Panc1 (cell line): Measurements from ENCODE around the gene OLFM3. TPM values are rescaled to one million over a fixed set of nuclear protein-coding genes. Genes with fewer than 3 reads are reported as not detected.

Experiments used
- ATAC-seq: fragments of 200-7000 bp; cut with Tn5 transposase; 2 replicates; pipeline ENCODE4 v1.9.1; 2020; ENCODE audit warnings: mild to moderate bottlenecking, moderate library complexity
- BruUV-seq: library from RNA; stranded (reverse); fragments of 400-500 nt; replicated peaks from 2 replicates; lab custom pipeline; 2021; lab: Mats Ljungman, UMichigan
- CTCF ChIA-PET: fragments of 300-600 bp; sonication (Branson Sonifier 250); formaldehyde crosslinking; loops from one replicate; lab custom pipeline; 2022; ENCODE audit warnings: antibody characterized with exemption; lab: Charles Lee
- POLR2A ChIA-PET: fragments of 300-600 bp; sonication (Branson Sonifier 250); formaldehyde crosslinking; loops from one replicate; lab custom pipeline; 2022; ENCODE audit warnings: antibody characterized with exemption; lab: Charles Lee
- DNase-seq: peaks from one replicate; pipeline ENCODE4 v3.0.0-alpha.2; 2010; ENCODE audit warnings: low read depth, low spot score
- H3K27ac ChIP-seq: 2 replicates; pipeline ENCODE4 v1.5.1; 2011; ENCODE audit warnings: mild to moderate bottlenecking, low read length, inconsistent platforms
- H3K27me3 ChIP-seq: fragments of 200-500 bp; sonication (Bioruptor generic); 2 replicates; pipeline ENCODE4 v1.6.0; 2014; ENCODE audit warnings: low read length, inconsistent platforms; ENCODE audit not compliant: control insufficient read depth, insufficient read depth
- H3K36me3 ChIP-seq: fragments of 200-500 bp; sonication (Bioruptor generic); 2 replicates; pipeline ENCODE4 v1.5.1; 2014; ENCODE audit warnings: inconsistent platforms, mild to moderate bottlenecking, low read length, moderate library complexity; ENCODE audit not compliant: control insufficient read depth, insufficient read depth
- H3K4me1 ChIP-seq: 2 replicates; pipeline ENCODE4 v1.5.1; 2011; ENCODE audit warnings: inconsistent platforms, mild to moderate bottlenecking, low read length, moderate library complexity; ENCODE audit not compliant: control insufficient read depth, insufficient read depth
- H3K4me3 ChIP-seq, 2 experiments: 2 replicates each; pipeline ENCODE4 v1.5.1; 2011 to 2012; ENCODE audit warnings: low read depth in 2 of 2, low read length in 2 of 2, mild to moderate bottlenecking in 2 of 2, inconsistent platforms in 1 of 2, moderate library complexity in 1 of 2
- H3K9me3 ChIP-seq: fragments of 200-500 bp; sonication (Bioruptor generic); 2 replicates; pipeline ENCODE4 v1.5.1; 2014; ENCODE audit warnings: low read depth, mild to moderate bottlenecking, inconsistent platforms, low read length, moderate library complexity; ENCODE audit not compliant: control insufficient read depth, insufficient read depth
- CTCF ChIP-seq: fragments of 450-650 bp; IDR thresholded peaks from 2 replicates; pipeline ENCODE4 v1.5.1; 2017; ENCODE audit warnings: mild to moderate bottlenecking
- POLR2AphosphoS5 ChIP-seq: IDR thresholded peaks from 2 replicates; pipeline ENCODE4 v1.6.1; 2012; ENCODE audit warnings: mild to moderate bottlenecking, low read depth, low read length, moderate library complexity
- REST ChIP-seq, 2 experiments: IDR thresholded peaks; 2 replicates each; pipeline ENCODE4 v1.6.1; 2011 to 2012; ENCODE audit warnings: low read depth in 2 of 2, control low read depth in 1 of 2, low read length in 1 of 2, mild to moderate bottlenecking in 1 of 2, moderate library complexity in 1 of 2; ENCODE audit not compliant: insufficient read depth in 1 of 2
- SIN3A ChIP-seq: IDR thresholded peaks from 2 replicates; pipeline ENCODE4 v1.6.1; 2012; ENCODE audit warnings: low read depth, mild to moderate bottlenecking, low read length, moderate library complexity, borderline replicate concordance; ENCODE audit not compliant: insufficient read depth
- TCF7L2 ChIP-seq: IDR thresholded peaks from 2 replicates; pipeline ENCODE4 v1.6.1; 2011; ENCODE audit warnings: mild to moderate bottlenecking, low read depth, low read length, inconsistent platforms
- in situ Hi-C: cut with HindIII; loops from 2 replicates; pipeline ENCODE4 v1.10.0; 2016; ENCODE audit warnings: low sequenced_read_pairs, low pct_unique_long_range_greater_than_20kb
- intact Hi-C: fragments of 100-400 bp; cut with micrococcal nuclease; formaldehyde crosslinking; loops from one replicate; pipeline ENCODE4 v1.10.0; 2022; ENCODE audit not compliant: unreplicated experiment
- total RNA-seq: library from RNA; stranded (reverse); gene quantifications from one replicate; pipeline ENCODE4 v1.2.1, GENCODE V29; 2021; ENCODE audit not compliant: unreplicated experiment

OLFM3 gene
- total RNA-seq, 1 experiment from 2014 or later: not detected

GRCh38 chr1:102032534-102032933, 35.8 kb upstream of the OLFM3 start:
- TF ChIP-seq CTCF (no peak), TCF7L2 (no peak), POLR2AphosphoS5 (no peak), REST (IDR thresholded peaks at IDR 0.05; ENCODE audit: insufficient read depth in 1 of 2, low read depth in 2 of 2, low read length in 1 of 2) (no peak), SIN3A (no peak)
- no peak for ATAC-seq
- no peaks in the 10 kb centered on the region for H3K9me3 ChIP-seq
- no peaks in the 10 kb centered on the region for H3K36me3 ChIP-seq
- no TSS peak for BruUV-seq
- H3K4me1 ChIP-seq: no peaks in the 10 kb centered on the region
- ChIA-PET CTCF (no interaction called here), POLR2A (no interaction called here)
- no peak overlapping the region for H3K27ac ChIP-seq
- in situ Hi-C loops: no loop called here
- intact Hi-C loops: no loop called here
- DNase-seq: no peak
- no peak overlapping the region for H3K4me3 ChIP-seq
- H3K27me3 ChIP-seq: no peaks in the 10 kb centered on the region

- DNase-seq (no peak), ATAC-seq (no peak)
- TF ChIP-seq CTCF (no peak), SIN3A (no peak), REST (IDR thresholded peaks at IDR 0.05; ENCODE audit: insufficient read depth in 1 of 2, low read depth in 2 of 2, low read length in 1 of 2) (no peak), POLR2AphosphoS5 (no peak), TCF7L2 (no peak)
- H3K4me3 ChIP-seq: no peak overlapping the region
- no peak overlapping the region for H3K27ac ChIP-seq
- no TSS peak for BruUV-seq
- ChIA-PET CTCF (no interaction called here), POLR2A (no interaction called here)
- no peaks in the 10 kb centered on the region for H3K9me3 ChIP-seq
- H3K27me3 ChIP-seq: no peaks in the 10 kb centered on the region
- intact Hi-C loops: no loop called here
- no peaks in the 10 kb centered on the region for H3K4me1 ChIP-seq
- no peaks in the 10 kb centered on the region for H3K36me3 ChIP-seq
- in situ Hi-C loops: no loop called here
Observed at GRCh38 chr1:102019530-102019929, 22.8 kb upstream of the OLFM3 start.
